Measurements from ENCODE around the gene OSBPL3. TPM values are rescaled to one million over a fixed set of nuclear protein-coding genes. Genes with fewer than 3 reads are reported as not detected.

OSBPL3 gene
- polyA plus RNA-seq, 3 donors: 2.6 to 9.2 (median 3.7) TPM

- H3K4me3 ChIP-seq (replicated peaks in 1 of 3; ENCODE audit: low read depth in 2 of 3, low read length in 3 of 3): no peak overlapping the region
- DNase-seq: no peak
- H3K4me2 ChIP-seq (replicated peaks; ENCODE audit: extremely low read depth, low read length, poor library complexity, severe bottlenecking): no peak overlapping the region
- H2AFZ ChIP-seq (ENCODE audit: insufficient read depth, low read depth, low read length, poor library complexity, severe bottlenecking): no peak overlapping the region
- Mint-ChIP-seq H3K4me1 (peaks cover 22% of the 10 kb centered on the region), H3K36me3 (peaks cover 33 to 38% of the 10 kb centered on the region in 2 donors), H3K4me3 (no peak overlapping the region), H3K9me3 (peaks cover 0 to 3% (median 0%) of the 10 kb centered on the region in 7 donors), H3K27me3 (ENCODE audit: low read depth in 3 of 3) (peaks cover 0 to 2% (median 0%) of the 10 kb centered on the region in 3 donors), H3K27ac (peak overlapping the region in 1 of 7 donors; percentile 54)
- TF ChIP-seq CTCF (IDR thresholded peaks at IDR 0.05): no peak
- no peaks in the 10 kb centered on the region for H3K9me3 ChIP-seq (replicated peaks in 1 of 2; ENCODE audit: control insufficient read depth in 1 of 2, insufficient read depth in 1 of 2, low read length in 2 of 2)
- intact Hi-C loops (cut with micrococcal nuclease): no loop called here
- H4K20me1 ChIP-seq (ENCODE audit: insufficient read depth, low read length): no peaks in the 10 kb centered on the region
- WGBS (ENCODE audit: insufficient coverage): 70% methylated on average over 2 of the region's 12 CpGs
- H3K79me2 ChIP-seq (ENCODE audit: insufficient read depth, low read length): no peaks in the 10 kb centered on the region
- no peaks in the 10 kb centered on the region for H3K27me3 ChIP-seq (ENCODE audit: control insufficient read depth in 2 of 2, insufficient read depth in 2 of 2, low read length in 2 of 2)
- peaks cover 12 to 20% of the 10 kb centered on the region in 2 donors for H3K4me1 ChIP-seq (ENCODE audit: control insufficient read depth in 1 of 2, insufficient read depth in 2 of 2, low read length in 2 of 2)
- no peak overlapping the region for H3K9ac ChIP-seq (ENCODE audit: insufficient read depth, low read length, poor library complexity, severe bottlenecking)
- H3K36me3 ChIP-seq (replicated peaks in 1 of 2; ENCODE audit: control insufficient read depth in 1 of 2, insufficient read depth in 2 of 2, low read length in 2 of 2): peaks cover 0 to 9% of the 10 kb centered on the region in 2 donors
- no peak overlapping the region for H3K27ac ChIP-seq (ENCODE audit: low read depth in 1 of 2, low read length in 2 of 2)
Measured at GRCh38 chr7:24866004-24866615, 113.9 kb downstream of the OSBPL3 start.

- H3K27ac Mint-ChIP-seq: peak overlapping the region in 1 of 7 donors; percentile 8
Measured at GRCh38 chr7:24864214-24864817, 115.7 kb downstream of the OSBPL3 start.

More at GRCh38 chr7:24864214-24864817, 115.7 kb downstream of the OSBPL3 start:
- Mint-ChIP-seq H3K4me1 (peaks cover 22% of the 10 kb centered on the region), H3K27me3 (ENCODE audit: low read depth in 3 of 3) (peaks cover 0 to 2% (median 0%) of the 10 kb centered on the region in 3 donors), H3K4me3 (no peak overlapping the region), H3K36me3 (peaks cover 28 to 31% of the 10 kb centered on the region in 2 donors), H3K9me3 (peaks cover 0 to 3% (median 0%) of the 10 kb centered on the region in 7 donors)
- H3K79me2 ChIP-seq (ENCODE audit: insufficient read depth, low read length): no peaks in the 10 kb centered on the region
- no peaks in the 10 kb centered on the region for H3K9me3 ChIP-seq (replicated peaks in 1 of 2; ENCODE audit: control insufficient read depth in 1 of 2, insufficient read depth in 1 of 2, low read length in 2 of 2)
- no peaks in the 10 kb centered on the region for H3K27me3 ChIP-seq (ENCODE audit: control insufficient read depth in 2 of 2, insufficient read depth in 2 of 2, low read length in 2 of 2)
- H3K27ac ChIP-seq (ENCODE audit: low read depth in 1 of 2, low read length in 2 of 2): peak overlapping the region in 1 of 2 donors; percentile 10
- H3K9ac ChIP-seq (ENCODE audit: insufficient read depth, low read length, poor library complexity, severe bottlenecking): no peak overlapping the region
- DNase-seq: no peak
- no peak for TF ChIP-seq CTCF (IDR thresholded peaks at IDR 0.05)
- H4K20me1 ChIP-seq (ENCODE audit: insufficient read depth, low read length): no peaks in the 10 kb centered on the region
- H3K4me3 ChIP-seq (replicated peaks in 1 of 3; ENCODE audit: low read depth in 2 of 3, low read length in 3 of 3): no peak overlapping the region
- 94% methylated on average over 3 of the region's 6 CpGs for WGBS (ENCODE audit: insufficient coverage)
- H3K36me3 ChIP-seq (replicated peaks in 1 of 2; ENCODE audit: control insufficient read depth in 1 of 2, insufficient read depth in 2 of 2, low read length in 2 of 2): peaks cover 0 to 7% of the 10 kb centered on the region in 2 donors
- no peak overlapping the region for H3K4me2 ChIP-seq (replicated peaks; ENCODE audit: extremely low read depth, low read length, poor library complexity, severe bottlenecking)
- intact Hi-C loops (cut with micrococcal nuclease): no loop called here
- H2AFZ ChIP-seq (ENCODE audit: insufficient read depth, low read depth, low read length, poor library complexity, severe bottlenecking): no peak overlapping the region
- H3K4me1 ChIP-seq (ENCODE audit: control insufficient read depth in 1 of 2, insufficient read depth in 2 of 2, low read length in 2 of 2): peaks cover 12 to 20% of the 10 kb centered on the region in 2 donors
